Naive thymus-derived CD4-positive, alpha-beta T cell (primary cell): Measurements from ENCODE around the gene HERC6. TPM values are rescaled to one million over a fixed set of nuclear protein-coding genes. Genes with fewer than 3 reads are reported as not detected.
"Not testable (repeated sequence)": the region's sequence is repeated elsewhere in the genome, so short reads cannot be mapped to it uniquely, and the experiment has no call there.

Experiments
- ATAC-seq: fragments of 150-1000 bp; cut with Tn5 transposase; 2 replicates; pipeline ENCODE4 v1.10.0; 2021; ENCODE audit warnings: mild to moderate bottlenecking, moderate library complexity
- CTCF ChIA-PET: fragments of 350-600 bp; sonication (Branson Sonifier 250); formaldehyde crosslinking; loops from one replicate; lab custom pipeline; 2021; ENCODE audit warnings: antibody characterized with exemption; lab: Charles Lee
- POLR2A ChIA-PET: fragments of 350-600 bp; sonication (Branson Sonifier 250); formaldehyde crosslinking; loops from one replicate; lab custom pipeline; 2021; ENCODE audit warnings: antibody characterized with exemption, inconsistent platforms; lab: Charles Lee
- DNase-seq, 9 donors: peaks; one replicate each; pipeline versions ENCODE4 v3.0.0 to v3.0.0-alpha.2; 2020 to 2022; ENCODE audit warnings: mixed read lengths in 1 of 9
- H3K27ac ChIP-seq: one replicate; pipeline ENCODE4 v1.7.0; 2013; ENCODE audit warnings: mild to moderate bottlenecking, low read depth, low read length, moderate library complexity
- H3K27me3 ChIP-seq, 2 donors: one replicate each; pipeline ENCODE4 v1.7.0; 2013; ENCODE audit warnings: low read length in 2 of 2, mild to moderate bottlenecking in 2 of 2, moderate library complexity in 2 of 2; ENCODE audit not compliant: control insufficient read depth in 2 of 2, insufficient read depth in 2 of 2
- H3K36me3 ChIP-seq, 3 experiments: 1 replicate in 2 of 3; 2 replicates in 1 of 3; pipeline ENCODE4 v1.7.0; 2013; ENCODE audit warnings: low read length in 3 of 3, mild to moderate bottlenecking in 3 of 3, moderate library complexity in 1 of 3; ENCODE audit not compliant: insufficient read depth in 3 of 3, control insufficient read depth in 2 of 3
- H3K4me1 ChIP-seq, 2 donors: one replicate each; pipeline ENCODE4 v1.7.0; 2013; ENCODE audit warnings: low read length in 2 of 2, mild to moderate bottlenecking in 2 of 2, moderate library complexity in 1 of 2; ENCODE audit not compliant: control insufficient read depth in 2 of 2, insufficient read depth in 2 of 2
- H3K4me3 ChIP-seq: 2 replicates; pipeline ENCODE4 v1.7.0; 2013; ENCODE audit warnings: mild to moderate bottlenecking, low read length
- H3K9me3 ChIP-seq, 3 experiments: 1 replicate in 2 of 3; 2 replicates in 1 of 3; pipeline ENCODE4 v1.7.0; 2013; ENCODE audit warnings: low read length in 3 of 3; ENCODE audit not compliant: control insufficient read depth in 2 of 3
- H3K27ac Mint-ChIP-seq, 9 donors: one replicate each; pipeline ENCODE4 v1.8.0; 2020 to 2022; ENCODE audit warnings: mixed read lengths in 9 of 9, mild to moderate bottlenecking in 8 of 9, moderate library complexity in 5 of 9, inconsistent platforms in 2 of 9
- H3K27me3 Mint-ChIP-seq, 5 donors: one replicate each; pipeline ENCODE4 v1.8.0; 2021 to 2022; ENCODE audit warnings: mixed read lengths in 5 of 5, mild to moderate bottlenecking in 1 of 5
- H3K36me3 Mint-ChIP-seq, 5 donors: one replicate each; pipeline ENCODE4 v1.8.0; 2020 to 2022; ENCODE audit warnings: mixed read lengths in 5 of 5, mild to moderate bottlenecking in 3 of 5, inconsistent platforms in 1 of 5
- H3K4me1 Mint-ChIP-seq, 7 donors: one replicate each; pipeline ENCODE4 v1.8.0; 2020 to 2022; ENCODE audit warnings: mixed read lengths in 7 of 7, mild to moderate bottlenecking in 3 of 7, inconsistent platforms in 1 of 7
- H3K4me3 Mint-ChIP-seq, 10 donors: one replicate each; pipeline ENCODE4 v1.8.0; 2020 to 2022; ENCODE audit warnings: mild to moderate bottlenecking in 10 of 10, mixed read lengths in 10 of 10, moderate library complexity in 6 of 10, inconsistent platforms in 2 of 10
- H3K9me3 Mint-ChIP-seq, 11 donors: one replicate each; pipeline ENCODE4 v1.8.0; 2020 to 2022; ENCODE audit warnings: mixed read lengths in 11 of 11, mild to moderate bottlenecking in 4 of 11, inconsistent platforms in 1 of 11, moderate library complexity in 1 of 11
- intact Hi-C, 2 donors: fragments of 100-400 bp; cut with micrococcal nuclease; formaldehyde crosslinking; loops; one replicate each; pipeline ENCODE4 v1.15.1; 2023
- polyA plus RNA-seq, 2 donors: library from polyadenylated mRNA; unstranded; fragments of 300-500 nt; fragmentation: Illumina TruSeq; gene quantifications; one replicate each; pipeline ENCODE4 v1.2.3, GENCODE V29; 2021
- total RNA-seq, 6 experiments: library from RNA in 5 of 6; stranded (reverse) in 5 of 6; gene quantifications; 1 replicate in 5 of 6; 2 replicates in 1 of 6; pipeline ENCODE4 v1.2.3 and lab custom pipeline; 2021 to 2026

Gene HERC6
- total and polyA plus RNA-seq, 7 experiments from 2014 or later: 12.6 to 43.5 (median 20.0) TPM

- intact Hi-C loops, POLR2A ChIA-PET, CTCF ChIA-PET: not testable (repeated sequence)
These were observed 29.9 kb upstream of the HERC6 start for GRCh38 chr4:88348761-88349160.

DNA sequence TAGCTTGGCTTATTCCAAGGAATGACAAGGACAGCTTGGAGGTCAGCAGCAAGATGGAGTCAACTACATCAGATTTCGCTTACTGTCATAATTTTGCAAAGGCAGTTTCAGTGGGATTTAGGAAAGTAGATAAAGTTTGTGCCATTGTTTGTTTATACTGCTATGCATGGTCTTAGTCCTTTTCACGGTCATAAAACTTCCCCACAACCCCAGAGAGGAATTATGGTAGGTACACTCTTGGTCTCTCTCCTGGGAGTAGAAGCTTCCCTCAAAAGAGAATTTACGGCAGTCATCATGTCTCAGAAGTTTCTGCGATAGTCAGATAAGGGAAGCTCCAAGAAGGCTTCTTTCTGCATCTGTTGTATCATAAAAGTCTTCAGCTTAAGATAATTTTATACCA, 27.9 kb upstream of the HERC6 start:
- Histone ChIP-seq H3K27ac (no peak overlapping the region), H3K4me1 (no peaks in the 10 kb centered on the region), H3K9me3 (peaks cover 0 to 6% (median 0%) of the 10 kb centered on the region in 3 experiments), H3K36me3 (no peaks in the 10 kb centered on the region), H3K4me3 (no peak overlapping the region), H3K27me3 (no peaks in the 10 kb centered on the region)
- H3K9me3 Mint-ChIP-seq: peaks cover 0 to 28% (median 5%) of the 10 kb centered on the region in 11 donors
- ATAC-seq (no peak), DNase-seq (no peak)
- no peak overlapping the region for H3K27ac Mint-ChIP-seq
- ChIA-PET POLR2A (interaction anchor here (1.0 kb wide), 1 partner anchor 106 kb away, joined by 3 read pairs; the partner anchor contains the start of gene HERC5), CTCF (interaction anchor here (0.7 kb wide), 1 partner anchor 15 kb away, joined by 3 read pairs; no protein-coding TSS in a partner anchor)
- H3K36me3 Mint-ChIP-seq: peaks cover 0 to 3% (median 0%) of the 10 kb centered on the region in 5 donors
- no peak overlapping the region for H3K4me3 Mint-ChIP-seq
- intact Hi-C loops: no loop called here
- H3K27me3 Mint-ChIP-seq: no peaks in the 10 kb centered on the region
- H3K4me1 Mint-ChIP-seq: no peaks in the 10 kb centered on the region

More at GRCh38 chr4:88348761-88349160, 29.9 kb upstream of the HERC6 start:
- H3K36me3 ChIP-seq, H3K4me3 Mint-ChIP-seq, H3K9me3 ChIP-seq, ATAC-seq, H3K4me1 ChIP-seq, DNase-seq, H3K27ac ChIP-seq, H3K4me3 ChIP-seq, H3K36me3 Mint-ChIP-seq, H3K4me1 Mint-ChIP-seq, H3K27me3 Mint-ChIP-seq, H3K27me3 ChIP-seq: not testable (repeated sequence)
- Mint-ChIP-seq H3K9me3 (peaks cover 0 to 18% (median 5%) of the 10 kb centered on the region in 11 donors), H3K27ac (peak overlapping the region in 1 of 9 donors; percentile 39)

DNA sequence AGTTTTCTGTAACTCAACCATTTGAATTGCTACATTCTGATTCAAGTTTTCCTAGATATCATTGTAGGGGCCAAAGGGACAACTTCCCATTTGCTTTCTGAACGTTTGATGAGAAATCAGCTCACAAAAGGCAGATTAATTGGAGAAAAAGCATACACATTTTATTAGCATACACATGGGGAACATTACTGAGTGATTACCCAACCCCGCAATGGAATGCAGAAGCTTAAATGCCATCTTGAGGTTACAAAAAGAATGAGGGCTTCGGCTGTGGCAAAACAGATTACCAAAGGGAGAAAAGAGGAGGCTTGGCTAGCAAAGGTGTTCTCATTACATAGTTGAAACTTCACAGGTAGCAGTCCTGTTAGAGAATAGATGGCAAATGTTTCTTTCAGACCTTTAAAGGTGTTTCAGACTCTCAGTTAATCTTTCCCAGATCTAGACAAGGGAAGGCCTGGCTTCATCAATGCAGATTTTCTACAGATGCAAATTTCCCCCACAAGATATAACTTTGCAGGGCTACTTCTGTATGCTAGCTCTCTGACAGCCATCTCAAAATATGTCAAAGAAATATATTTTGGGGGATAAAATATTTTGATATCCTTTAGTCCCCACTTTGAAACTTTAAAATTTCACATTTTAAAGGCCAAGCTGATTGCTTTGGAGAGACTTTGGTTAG, 26.5 kb upstream of the HERC6 start:
- ATAC-seq (no peak), DNase-seq (no peak)
- H3K4me1 ChIP-seq: no peaks in the 10 kb centered on the region
- no peaks in the 10 kb centered on the region for H3K36me3 ChIP-seq
- H3K4me1 Mint-ChIP-seq: no peaks in the 10 kb centered on the region
- intact Hi-C loops: no loop called here
- ChIA-PET CTCF (interaction anchor here (1.4 kb wide), 1 partner anchor 17 kb away, joined by 4 read pairs; no protein-coding TSS in a partner anchor), POLR2A (interaction anchor here (0.6 kb wide), 1 partner anchor 167 kb away, joined by 3 read pairs; no protein-coding TSS in a partner anchor)
- H3K27me3 Mint-ChIP-seq: no peaks in the 10 kb centered on the region
- H3K36me3 Mint-ChIP-seq: peaks cover 0 to 3% (median under 1%) of the 10 kb centered on the region in 5 donors
- peaks cover 0 to 28% (median 5%) of the 10 kb centered on the region in 11 donors for H3K9me3 Mint-ChIP-seq
- H3K4me3 Mint-ChIP-seq: no peak overlapping the region
- H3K4me3 ChIP-seq: no peak overlapping the region
- peaks cover 0 to 6% (median 0%) of the 10 kb centered on the region in 3 experiments for H3K9me3 ChIP-seq
- no peaks in the 10 kb centered on the region for H3K27me3 ChIP-seq
- H3K27ac ChIP-seq: no peak overlapping the region
- H3K27ac Mint-ChIP-seq: no peak overlapping the region

- Mint-ChIP-seq H3K36me3 (peaks cover 0 to 7% (median 2%) of the 10 kb centered on the region in 5 donors), H3K27ac (no peak overlapping the region), H3K4me3 (no peak overlapping the region), H3K4me1 (no peaks in the 10 kb centered on the region), H3K9me3 (peaks cover 0 to 28% (median 6%) of the 10 kb centered on the region in 11 donors), H3K27me3 (no peaks in the 10 kb centered on the region)
- no peak overlapping the region for H3K4me3 ChIP-seq
- ATAC-seq: no peak
- H3K27ac ChIP-seq: no peak overlapping the region
- POLR2A ChIA-PET: no interaction called here
- no peak for DNase-seq
- H3K4me1 ChIP-seq: no peaks in the 10 kb centered on the region
- intact Hi-C loops: no loop called here
- no peaks in the 10 kb centered on the region for H3K27me3 ChIP-seq
- CTCF ChIA-PET: no interaction called here
- H3K36me3 ChIP-seq: no peaks in the 10 kb centered on the region
- peaks cover 0 to 6% (median 0%) of the 10 kb centered on the region in 3 experiments for H3K9me3 ChIP-seq
These were observed 25.3 kb upstream of the HERC6 start for GRCh38 chr4:88353324-88353723.

DNA sequence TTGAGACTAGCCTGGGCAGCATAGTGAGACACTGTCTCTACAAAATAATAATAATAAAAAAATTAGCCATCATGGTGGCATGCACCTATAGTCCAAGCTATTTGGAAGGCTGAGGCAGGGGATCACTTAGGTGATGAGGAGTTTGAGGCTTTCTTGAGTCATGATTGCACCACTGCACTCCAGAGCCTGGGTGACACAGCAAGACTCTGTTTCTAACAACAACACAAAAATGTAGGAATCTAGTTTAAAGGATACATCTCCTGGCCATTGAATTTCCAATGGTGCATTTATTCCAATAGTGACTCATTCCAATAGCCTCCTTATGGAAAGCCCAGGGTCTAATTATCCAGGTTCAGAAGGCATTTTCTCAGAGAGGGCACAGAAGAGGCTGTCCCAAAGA, 21.9 kb upstream of the HERC6 start:
- H3K36me3 ChIP-seq: no peaks in the 10 kb centered on the region
- Mint-ChIP-seq H3K36me3 (peaks cover 0 to 8% (median 6%) of the 10 kb centered on the region in 5 donors), H3K27ac (no peak overlapping the region), H3K4me1 (peaks cover 0 to 2% (median 0%) of the 10 kb centered on the region in 7 donors), H3K27me3 (peaks cover 0 to 4% (median 0%) of the 10 kb centered on the region in 5 donors), H3K4me3 (no peak overlapping the region), H3K9me3 (peaks cover 2 to 35% (median 9%) of the 10 kb centered on the region in 11 donors)
- H3K27me3 ChIP-seq: no peaks in the 10 kb centered on the region
- intact Hi-C loops: no loop called here
- no peak for DNase-seq
- ATAC-seq: no peak
- H3K27ac ChIP-seq: no peak overlapping the region
- no peaks in the 10 kb centered on the region for H3K4me1 ChIP-seq
- no peak overlapping the region for H3K4me3 ChIP-seq
- CTCF ChIA-PET: no interaction called here
- H3K9me3 ChIP-seq: peaks cover 0 to 6% (median 0%) of the 10 kb centered on the region in 3 experiments
- POLR2A ChIA-PET: no interaction called here

- Mint-ChIP-seq H3K9me3 (peaks cover 0 to 33% (median 7%) of the 10 kb centered on the region in 11 donors), H3K4me3 (no peak overlapping the region), H3K4me1 (peaks cover 0 to 2% (median 0%) of the 10 kb centered on the region in 7 donors), H3K36me3 (peaks cover 0 to 8% (median 4%) of the 10 kb centered on the region in 5 donors), H3K27ac (no peak overlapping the region), H3K27me3 (peaks cover 0 to 5% (median 0%) of the 10 kb centered on the region in 5 donors)
- Histone ChIP-seq H3K4me1 (no peaks in the 10 kb centered on the region), H3K27me3 (no peaks in the 10 kb centered on the region), H3K4me3 (no peak overlapping the region), H3K36me3 (no peaks in the 10 kb centered on the region), H3K27ac (no peak overlapping the region), H3K9me3 (peaks cover 0 to 6% (median 0%) of the 10 kb centered on the region in 3 experiments)
- ChIA-PET POLR2A (no interaction called here), CTCF (no interaction called here)
- intact Hi-C loops: no loop called here
- DNase-seq (no peak), ATAC-seq (no peak)
These were observed 21.4 kb upstream of the HERC6 start for GRCh38 chr4:88357262-88357661.
